SK-N-SH treated with all-trans-retinoic acid at 6 μM for 48 hours (cell line): ENCODE data around the gene B3GAT1.

Source experiments
- ARNTL ChIP-seq: fragments of 450-650 bp; formaldehyde crosslinking; IDR thresholded peaks from 2 replicates; pipeline ENCODE4 v1.5.0; 2020; ENCODE audit warnings: low read depth, mild to moderate bottlenecking, moderate library complexity, borderline replicate concordance
- GLIS3 ChIP-seq: fragments of 250-450 bp; sonication (Bioruptor Pico); IDR thresholded peaks from 2 replicates; pipeline ENCODE4 v1.5.0; 2020; ENCODE audit warnings: mild to moderate bottlenecking, moderate library complexity
- PPARA ChIP-seq: fragments of 250-450 bp; sonication (Bioruptor Pico); IDR thresholded peaks from 2 replicates; pipeline ENCODE4 v1.5.0; 2020; ENCODE audit warnings: mild to moderate bottlenecking, borderline replicate concordance
- TCF4 ChIP-seq: fragments of 250-450 bp; sonication (Bioruptor Pico); IDR thresholded peaks from 2 replicates; pipeline ENCODE4 v1.8.0; 2021; ENCODE audit warnings: mild to moderate bottlenecking, moderate library complexity, borderline replicate concordance
- ZFP30 ChIP-seq: fragments of 450-650 bp; formaldehyde crosslinking; IDR thresholded peaks from 2 replicates; pipeline ENCODE4 v1.5.0; 2022; ENCODE audit warnings: mild to moderate bottlenecking, moderate library complexity
- TF ChIP-seq, protein P1 (sequence below): fragments of 250-450 bp; sonication (Bioruptor Pico); IDR thresholded peaks from 2 replicates; pipeline ENCODE4 v1.8.0; 2020; ENCODE audit warnings: mild to moderate bottlenecking, moderate library complexity, borderline replicate concordance
- TF ChIP-seq, protein P2 (sequence below): fragments of 250-450 bp; sonication (Bioruptor Pico); IDR thresholded peaks from 2 replicates; pipeline ENCODE4 v1.5.0; 2020; ENCODE audit warnings: mild to moderate bottlenecking, moderate library complexity
- TF ChIP-seq, protein P3 (sequence below): fragments of 250-450 bp; sonication (Bioruptor Pico); IDR thresholded peaks from 2 replicates; pipeline ENCODE4 v1.5.1; 2020; ENCODE audit warnings: low read depth, mild to moderate bottlenecking, moderate library complexity

DNA sequence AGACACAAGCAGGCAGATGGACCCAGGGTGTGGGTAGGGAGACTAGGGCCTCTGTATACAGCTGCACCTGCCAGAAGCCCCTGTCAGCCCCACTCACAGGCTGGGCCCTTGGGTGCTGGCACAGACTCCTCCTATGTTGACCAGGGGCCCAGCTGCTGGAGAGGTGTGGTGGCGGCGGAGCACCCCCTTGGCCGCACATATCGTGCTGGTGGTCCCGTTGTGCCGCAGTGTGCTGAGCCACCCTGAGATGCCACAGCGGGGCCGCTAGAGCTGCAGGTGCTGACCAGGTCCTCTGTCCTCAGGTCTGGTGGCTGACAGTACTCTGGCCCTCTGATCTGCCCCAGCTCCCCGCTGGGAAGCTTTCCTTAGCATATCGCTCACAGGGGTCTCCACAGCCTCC is 30.2 kb upstream of the B3GAT1 start:
- no peak for TF ChIP-seq PPARA (CRISPR knock-in tag)
- TF ChIP-seq, protein P1, sequence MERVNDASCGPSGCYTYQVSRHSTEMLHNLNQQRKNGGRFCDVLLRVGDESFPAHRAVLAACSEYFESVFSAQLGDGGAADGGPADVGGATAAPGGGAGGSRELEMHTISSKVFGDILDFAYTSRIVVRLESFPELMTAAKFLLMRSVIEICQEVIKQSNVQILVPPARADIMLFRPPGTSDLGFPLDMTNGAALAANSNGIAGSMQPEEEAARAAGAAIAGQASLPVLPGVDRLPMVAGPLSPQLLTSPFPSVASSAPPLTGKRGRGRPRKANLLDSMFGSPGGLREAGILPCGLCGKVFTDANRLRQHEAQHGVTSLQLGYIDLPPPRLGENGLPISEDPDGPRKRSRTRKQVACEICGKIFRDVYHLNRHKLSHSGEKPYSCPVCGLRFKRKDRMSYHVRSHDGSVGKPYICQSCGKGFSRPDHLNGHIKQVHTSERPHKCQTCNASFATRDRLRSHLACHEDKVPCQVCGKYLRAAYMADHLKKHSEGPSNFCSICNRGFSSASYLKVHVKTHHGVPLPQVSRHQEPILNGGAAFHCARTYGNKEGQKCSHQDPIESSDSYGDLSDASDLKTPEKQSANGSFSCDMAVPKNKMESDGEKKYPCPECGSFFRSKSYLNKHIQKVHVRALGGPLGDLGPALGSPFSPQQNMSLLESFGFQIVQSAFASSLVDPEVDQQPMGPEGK (CRISPR knock-in tag): no peak
- no peak for TF ChIP-seq GLIS3 (CRISPR knock-in tag)
- no peak for TF ChIP-seq ARNTL (CRISPR knock-in tag)
- TF ChIP-seq TCF4 (CRISPR knock-in tag): no peak
- TF ChIP-seq, protein P2, sequence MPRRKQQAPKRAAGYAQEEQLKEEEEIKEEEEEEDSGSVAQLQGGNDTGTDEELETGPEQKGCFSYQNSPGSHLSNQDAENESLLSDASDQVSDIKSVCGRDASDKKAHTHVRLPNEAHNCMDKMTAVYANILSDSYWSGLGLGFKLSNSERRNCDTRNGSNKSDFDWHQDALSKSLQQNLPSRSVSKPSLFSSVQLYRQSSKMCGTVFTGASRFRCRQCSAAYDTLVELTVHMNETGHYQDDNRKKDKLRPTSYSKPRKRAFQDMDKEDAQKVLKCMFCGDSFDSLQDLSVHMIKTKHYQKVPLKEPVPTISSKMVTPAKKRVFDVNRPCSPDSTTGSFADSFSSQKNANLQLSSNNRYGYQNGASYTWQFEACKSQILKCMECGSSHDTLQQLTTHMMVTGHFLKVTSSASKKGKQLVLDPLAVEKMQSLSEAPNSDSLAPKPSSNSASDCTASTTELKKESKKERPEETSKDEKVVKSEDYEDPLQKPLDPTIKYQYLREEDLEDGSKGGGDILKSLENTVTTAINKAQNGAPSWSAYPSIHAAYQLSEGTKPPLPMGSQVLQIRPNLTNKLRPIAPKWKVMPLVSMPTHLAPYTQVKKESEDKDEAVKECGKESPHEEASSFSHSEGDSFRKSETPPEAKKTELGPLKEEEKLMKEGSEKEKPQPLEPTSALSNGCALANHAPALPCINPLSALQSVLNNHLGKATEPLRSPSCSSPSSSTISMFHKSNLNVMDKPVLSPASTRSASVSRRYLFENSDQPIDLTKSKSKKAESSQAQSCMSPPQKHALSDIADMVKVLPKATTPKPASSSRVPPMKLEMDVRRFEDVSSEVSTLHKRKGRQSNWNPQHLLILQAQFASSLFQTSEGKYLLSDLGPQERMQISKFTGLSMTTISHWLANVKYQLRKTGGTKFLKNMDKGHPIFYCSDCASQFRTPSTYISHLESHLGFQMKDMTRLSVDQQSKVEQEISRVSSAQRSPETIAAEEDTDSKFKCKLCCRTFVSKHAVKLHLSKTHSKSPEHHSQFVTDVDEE (CRISPR knock-in tag): no peak
- TF ChIP-seq, protein P3, sequence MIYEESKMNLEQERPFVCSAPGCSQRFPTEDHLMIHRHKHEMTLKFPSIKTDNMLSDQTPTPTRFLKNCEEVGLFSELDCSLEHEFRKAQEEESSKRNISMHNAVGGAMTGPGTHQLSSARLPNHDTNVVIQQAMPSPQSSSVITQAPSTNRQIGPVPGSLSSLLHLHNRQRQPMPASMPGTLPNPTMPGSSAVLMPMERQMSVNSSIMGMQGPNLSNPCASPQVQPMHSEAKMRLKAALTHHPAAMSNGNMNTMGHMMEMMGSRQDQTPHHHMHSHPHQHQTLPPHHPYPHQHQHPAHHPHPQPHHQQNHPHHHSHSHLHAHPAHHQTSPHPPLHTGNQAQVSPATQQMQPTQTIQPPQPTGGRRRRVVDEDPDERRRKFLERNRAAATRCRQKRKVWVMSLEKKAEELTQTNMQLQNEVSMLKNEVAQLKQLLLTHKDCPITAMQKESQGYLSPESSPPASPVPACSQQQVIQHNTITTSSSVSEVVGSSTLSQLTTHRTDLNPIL (CRISPR knock-in tag): no peak
- no peak for TF ChIP-seq ZFP30
